GM19193 (cell line): ENCODE results near the gene USP7.

Experiments
- POLR2A ChIP-seq: IDR thresholded peaks from 4 replicates; pipeline ENCODE4 v1.6.1; 2011; ENCODE audit not compliant: insufficient read depth, insufficient read length; ENCODE audit errors: extremely low read depth

The USP7 gene

GRCh38 chr16:8888951-8889892 lies 74.5 kb downstream of the USP7 start:
- no peak for TF ChIP-seq POLR2A

- TF ChIP-seq POLR2A = no peak
Measured at GRCh38 chr16:8887952-8888560, 75.7 kb downstream of the USP7 start.

GRCh38 chr16:8887431-8887765 lies 76.3 kb downstream of the USP7 start:
- TF ChIP-seq POLR2A = no peak

GRCh38 chr16:8886593-8887430 lies 76.9 kb downstream of the USP7 start:
- TF ChIP-seq POLR2A = no peak

- no peak for TF ChIP-seq POLR2A
Measured at GRCh38 chr16:8885674-8886592, 77.8 kb downstream of the USP7 start.

- TF ChIP-seq POLR2A = no peak
Measured at GRCh38 chr16:8882725-8883377, 80.9 kb downstream of the USP7 start.

GRCh38 chr16:8882041-8882617 lies 81.6 kb downstream of the USP7 start, which contains the start of gene LITAFD:
LITAFD (plus strand) TSS chr16:8882351; CDS start chr16:8884356, 2,005 bp downstream.
- no peak for TF ChIP-seq POLR2A

GRCh38 chr16:8880839-8881510 lies 82.7 kb downstream of the USP7 start:
- TF ChIP-seq POLR2A = no peak

GRCh38 chr16:8878523-8878911 lies 85.2 kb downstream of the USP7 start:
- TF ChIP-seq POLR2A = no peak

- no peak for TF ChIP-seq POLR2A
Measured at GRCh38 chr16:8877894-8878522, 85.7 kb downstream of the USP7 start.

- TF ChIP-seq POLR2A = no peak
Measured at GRCh38 chr16:8874388-8874787, 89.3 kb downstream of the USP7 start.

- TF ChIP-seq POLR2A = no peak
Measured at GRCh38 chr16:8872967-8873865, 90.5 kb downstream of the USP7 start.

- no peak for TF ChIP-seq POLR2A
Measured at GRCh38 chr16:8872071-8872470, 91.6 kb downstream of the USP7 start.
